Measurements from ENCODE around the gene PPP1R15B. TPM values are rescaled to one million over a fixed set of nuclear protein-coding genes. Genes with fewer than 3 reads are reported as not detected.

PPP1R15B gene
- total RNA-seq, 1 experiment from 2014 or later = 45.9 TPM

DNA sequence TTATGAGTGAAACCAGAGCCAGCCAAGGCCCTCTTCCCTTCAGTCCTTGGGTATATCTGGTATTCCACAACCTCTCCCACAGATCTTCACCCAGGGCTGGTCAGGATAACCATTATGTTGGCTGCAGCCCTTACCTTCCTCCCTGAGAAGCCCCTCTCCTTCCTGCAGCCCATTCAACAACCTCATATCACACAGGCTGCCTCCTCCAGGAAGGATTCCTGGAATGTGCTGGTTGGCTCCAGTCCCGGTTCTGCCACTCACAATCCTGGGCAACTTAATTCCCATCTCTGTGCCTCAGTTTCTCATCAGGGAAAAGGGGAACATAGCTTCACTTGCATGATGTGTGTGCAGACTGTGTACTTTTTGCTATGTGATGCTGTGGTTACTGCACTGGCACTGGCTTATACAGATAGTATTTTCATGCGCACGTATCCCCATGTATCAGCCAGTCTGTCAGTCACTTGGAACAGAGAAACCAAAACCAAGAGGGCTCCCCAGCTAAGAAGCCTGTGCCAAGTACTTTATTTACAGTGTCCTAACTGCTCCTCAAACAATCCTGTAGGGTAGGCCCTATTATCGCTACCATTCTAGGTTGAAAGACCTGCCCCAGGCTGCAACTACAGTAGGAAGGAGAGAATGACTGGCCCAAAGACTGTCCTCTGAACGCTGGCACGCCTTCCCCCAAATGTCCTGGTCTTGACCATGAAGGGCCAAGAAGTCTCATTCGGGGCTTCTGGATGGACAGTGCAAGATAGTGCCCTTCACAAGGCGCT, 39.9 kb upstream of the PPP1R15B start:
- H2BK15ac ChIP-seq (ENCODE audit: low read depth, low read length) = no peak overlapping the region
- H3K9me3 ChIP-seq (ENCODE audit: control insufficient read depth, low read depth, low read length) = no peaks in the 10 kb centered on the region
- H2BK12ac ChIP-seq (ENCODE audit: insufficient read length, low read depth, low read length) = no peak overlapping the region
- no peak overlapping the region for H2BK5ac ChIP-seq (ENCODE audit: insufficient read length, low read length)
- H3T11ph ChIP-seq (ENCODE audit: low read length) = no peak overlapping the region
- Mint-ChIP-seq H3K4me1 (peaks cover 45 to 56% of the 10 kb centered on the region in 2 experiments), H3K36me3 (ENCODE audit: insufficient read depth in 1 of 3, low read depth in 3 of 3) (peaks cover 5 to 21% (median 12%) of the 10 kb centered on the region in 3 experiments; a peak in 6 of 7 replicates), H3K27me3 (ENCODE audit: low read depth) (no peaks in the 10 kb centered on the region), H3K9me3 (no peaks in the 10 kb centered on the region), H3K4me3 (no peak overlapping the region), H3K27ac (no peak overlapping the region; a peak in 2 of 7 replicates)
- no peak overlapping the region for H4K5ac ChIP-seq (ENCODE audit: insufficient read length, low read depth, low read length)
- TF ChIP-seq, protein P1, sequence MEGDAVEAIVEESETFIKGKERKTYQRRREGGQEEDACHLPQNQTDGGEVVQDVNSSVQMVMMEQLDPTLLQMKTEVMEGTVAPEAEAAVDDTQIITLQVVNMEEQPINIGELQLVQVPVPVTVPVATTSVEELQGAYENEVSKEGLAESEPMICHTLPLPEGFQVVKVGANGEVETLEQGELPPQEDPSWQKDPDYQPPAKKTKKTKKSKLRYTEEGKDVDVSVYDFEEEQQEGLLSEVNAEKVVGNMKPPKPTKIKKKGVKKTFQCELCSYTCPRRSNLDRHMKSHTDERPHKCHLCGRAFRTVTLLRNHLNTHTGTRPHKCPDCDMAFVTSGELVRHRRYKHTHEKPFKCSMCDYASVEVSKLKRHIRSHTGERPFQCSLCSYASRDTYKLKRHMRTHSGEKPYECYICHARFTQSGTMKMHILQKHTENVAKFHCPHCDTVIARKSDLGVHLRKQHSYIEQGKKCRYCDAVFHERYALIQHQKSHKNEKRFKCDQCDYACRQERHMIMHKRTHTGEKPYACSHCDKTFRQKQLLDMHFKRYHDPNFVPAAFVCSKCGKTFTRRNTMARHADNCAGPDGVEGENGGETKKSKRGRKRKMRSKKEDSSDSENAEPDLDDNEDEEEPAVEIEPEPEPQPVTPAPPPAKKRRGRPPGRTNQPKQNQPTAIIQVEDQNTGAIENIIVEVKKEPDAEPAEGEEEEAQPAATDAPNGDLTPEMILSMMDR (conservative IDR thresholded peaks at IDR 0.05) = no peak
- no peak overlapping the region for H3K23ac ChIP-seq (ENCODE audit: insufficient read length, low read depth, low read length)
- H3K18ac ChIP-seq (ENCODE audit: insufficient read length, low read depth, low read length) = no peak overlapping the region
- WGBS (ENCODE audit: extremely low coverage, insufficient read length, low lambda C conversion rate) = no CpG with 5 or more reads among the region's 8 CpGs
- no peak overlapping the region for H4K91ac ChIP-seq (ENCODE audit: insufficient read length, low read depth, low read length)
- H3K23me2 ChIP-seq (ENCODE audit: insufficient read length, low read depth, low read length, poor library complexity, severe bottlenecking) = no peaks in the 10 kb centered on the region
- no peak overlapping the region for H2AK5ac ChIP-seq (ENCODE audit: insufficient read length, low read length)
- no peak overlapping the region for H3K14ac ChIP-seq (ENCODE audit: insufficient read depth, low read length)
- H3K27ac ChIP-seq (ENCODE audit: insufficient read length, low read depth, low read length) = no peak overlapping the region
- no peak for DNase-seq
- no peaks in the 10 kb centered on the region for H4K20me1 ChIP-seq (ENCODE audit: control insufficient read depth, insufficient read depth, insufficient read length)
- no peaks in the 10 kb centered on the region for H3K79me2 ChIP-seq (ENCODE audit: insufficient read depth, low read length)
- H3K9ac ChIP-seq (ENCODE audit: extremely low read depth, insufficient read length, low read length) = no peak overlapping the region
- H3K56ac ChIP-seq (ENCODE audit: insufficient read length, low read depth, low read length) = no peak overlapping the region
- H3K4me1 ChIP-seq (ENCODE audit: insufficient read depth, low read length) = peaks cover 8% of the 10 kb centered on the region; the same call in 1 of the 2 replicates
- no peak overlapping the region for H2BK20ac ChIP-seq (ENCODE audit: low read depth, low read length, poor library complexity, severe bottlenecking)
- H3K4me2 ChIP-seq (ENCODE audit: insufficient read depth, insufficient read length, low read length) = no peak overlapping the region
- no peaks in the 10 kb centered on the region for H3K79me1 ChIP-seq (ENCODE audit: insufficient read depth, low read depth, low read length, poor library complexity, severe bottlenecking)
- no peak overlapping the region for H3K4ac ChIP-seq (ENCODE audit: low read depth, low read length)
- no peak overlapping the region for H4K8ac ChIP-seq (replicated peaks; ENCODE audit: insufficient read length, low read depth, low read length)
- no peak overlapping the region for H2AFZ ChIP-seq (ENCODE audit: low read length)
- no peaks in the 10 kb centered on the region for H3K27me3 ChIP-seq (ENCODE audit: insufficient read depth, low read length)
- no peak overlapping the region for H2BK120ac ChIP-seq (ENCODE audit: low read depth, low read length, poor library complexity, severe bottlenecking)
